CD4-positive, alpha-beta T cell (primary cell): ENCODE data around the gene ALMS1. TPM values are rescaled to one million over a fixed set of nuclear protein-coding genes. Genes with fewer than 3 reads are reported as not detected.

Experiments
- ATAC-seq: fragments of 200-7000 bp; cut with Tn5 transposase; one replicate; pipeline ENCODE4 v1.10.0; 2022; ENCODE audit warnings: mild to moderate bottlenecking; ENCODE audit not compliant: poor library complexity
- CTCF ChIA-PET: fragments of 350-600 bp; sonication (Branson Sonifier 250); formaldehyde crosslinking; loops from one replicate; lab custom pipeline; 2021; ENCODE audit warnings: antibody characterized with exemption, inconsistent platforms; lab: Charles Lee
- POLR2A ChIA-PET: fragments of 350-600 bp; sonication (Branson Sonifier 250); formaldehyde crosslinking; loops from one replicate; lab custom pipeline; 2021; ENCODE audit warnings: antibody characterized with exemption, inconsistent platforms; lab: Charles Lee
- DNase-seq, 14 experiments: peaks; one replicate each; pipeline ENCODE4 v3.0.0-alpha.2; 2013 to 2020; ENCODE audit warnings: mixed read lengths in 2 of 14
- H3K27ac ChIP-seq, 2 donors: one replicate each; pipeline versions ENCODE4 v1.5.1 to v1.7.0; 2013; ENCODE audit warnings: low read length in 2 of 2, low read depth in 1 of 2, mild to moderate bottlenecking in 1 of 2
- H3K27me3 ChIP-seq, 2 experiments: 1 replicate in 1 of 2; 2 replicates in 1 of 2; pipeline versions ENCODE4 v1.6.1 to v1.7.0; 2013; ENCODE audit warnings: low read length in 2 of 2, control low read depth in 1 of 2, mild to moderate bottlenecking in 1 of 2, moderate library complexity in 1 of 2; ENCODE audit not compliant: insufficient read depth in 2 of 2, control insufficient read depth in 1 of 2
- H3K36me3 ChIP-seq: one replicate; pipeline ENCODE4 v1.6.1; 2013; ENCODE audit warnings: low read length, control low read depth; ENCODE audit not compliant: insufficient read depth
- H3K4me1 ChIP-seq: one replicate; pipeline ENCODE4 v1.6.1; 2013; ENCODE audit warnings: low read length, control low read depth; ENCODE audit not compliant: insufficient read depth
- H3K4me3 ChIP-seq: one replicate; pipeline ENCODE4 v1.5.1; 2013; ENCODE audit warnings: mild to moderate bottlenecking, low read length, moderate library complexity
- H3K9me3 ChIP-seq, 2 experiments: 1 replicate in 1 of 2; 2 replicates in 1 of 2; pipeline versions ENCODE4 v1.6.1 to v1.7.0; 2013; ENCODE audit warnings: low read length in 2 of 2, mild to moderate bottlenecking in 2 of 2, control low read depth in 1 of 2, moderate library complexity in 1 of 2; ENCODE audit not compliant: control insufficient read depth in 1 of 2, insufficient read depth in 1 of 2
- H3K27ac Mint-ChIP-seq: one replicate; pipeline ENCODE4 v1.8.0; 2020; ENCODE audit warnings: mixed read lengths
- H3K27me3 Mint-ChIP-seq: one replicate; pipeline ENCODE4 v1.8.0; 2021; ENCODE audit warnings: mixed read lengths
- H3K36me3 Mint-ChIP-seq: one replicate; pipeline ENCODE4 v1.8.0; 2021; ENCODE audit warnings: low read depth, mixed read lengths
- H3K4me1 Mint-ChIP-seq: one replicate; pipeline ENCODE4 v1.8.0; 2021; ENCODE audit warnings: low read depth, mixed read lengths
- H3K4me3 Mint-ChIP-seq: one replicate; pipeline ENCODE4 v1.8.0; 2020; ENCODE audit warnings: mild to moderate bottlenecking, mixed read lengths
- H3K9me3 Mint-ChIP-seq: one replicate; pipeline ENCODE4 v1.8.0; 2020; ENCODE audit warnings: mixed read lengths
- intact Hi-C, 2 experiments: fragments of 100-400 bp; cut with DNase I in 1 of 2; cut with micrococcal nuclease in 1 of 2; formaldehyde crosslinking; loops; one replicate each; pipeline versions ENCODE4 v1.15.1 to v1.9.0; 2023 to 2025; cut with DNase I, micrococcal nuclease
- total RNA-seq, 174 experiments: library from RNA in 2 of 174; stranded (reverse) in 2 of 174; gene quantifications; one replicate each; pipeline ENCODE4 v1.2.3 and lab custom pipeline; 2021 to 2026
- TF ChIP-seq, protein P1 (sequence below): fragments of 200-600 bp; IDR thresholded peaks from one replicate; pipeline ENCODE4 v1.8.0; 2022; ENCODE audit warnings: antibody characterized with exemption, mild to moderate bottlenecking

ALMS1 gene
- total RNA-seq, 2 experiments from 2014 or later: 20.2 to 20.6 TPM

DNA sequence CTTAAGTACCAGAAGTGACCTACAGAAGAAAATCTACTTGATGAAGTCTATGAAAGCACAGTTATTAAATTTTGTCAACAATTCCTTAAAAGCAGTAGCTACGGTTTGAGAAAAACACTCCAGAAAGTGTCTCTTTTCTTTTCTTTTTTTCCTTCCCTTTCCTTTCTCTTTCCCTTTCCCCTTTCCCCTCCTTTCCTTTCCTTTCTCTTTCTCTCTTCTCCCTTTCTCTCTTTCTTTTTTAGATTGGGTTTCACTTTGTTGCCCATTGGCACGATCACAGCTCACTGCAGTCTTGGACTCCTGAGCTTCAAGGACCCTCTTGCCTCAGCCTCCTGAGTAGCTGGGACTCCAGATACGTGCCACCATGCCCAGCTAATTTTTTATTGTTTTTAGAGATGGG is 2.6 kb upstream of the ALMS1 start:
- ChIA-PET POLR2A (no interaction called here), CTCF (interaction anchor here (1.6 kb wide), 1 partner anchor 205 kb away, joined by 5 read pairs; no protein-coding TSS in a partner anchor)
- Histone ChIP-seq H3K36me3 (no peaks in the 10 kb centered on the region), H3K4me1 (peaks cover 20% of the 10 kb centered on the region), H3K4me3 (no peak overlapping the region), H3K9me3 (no peaks in the 10 kb centered on the region), H3K27me3 (peaks cover 4 to 8% of the 10 kb centered on the region in 2 experiments), H3K27ac (no peak overlapping the region)
- DNase-seq (no peak), ATAC-seq (no peak)
- TF ChIP-seq, protein P1, sequence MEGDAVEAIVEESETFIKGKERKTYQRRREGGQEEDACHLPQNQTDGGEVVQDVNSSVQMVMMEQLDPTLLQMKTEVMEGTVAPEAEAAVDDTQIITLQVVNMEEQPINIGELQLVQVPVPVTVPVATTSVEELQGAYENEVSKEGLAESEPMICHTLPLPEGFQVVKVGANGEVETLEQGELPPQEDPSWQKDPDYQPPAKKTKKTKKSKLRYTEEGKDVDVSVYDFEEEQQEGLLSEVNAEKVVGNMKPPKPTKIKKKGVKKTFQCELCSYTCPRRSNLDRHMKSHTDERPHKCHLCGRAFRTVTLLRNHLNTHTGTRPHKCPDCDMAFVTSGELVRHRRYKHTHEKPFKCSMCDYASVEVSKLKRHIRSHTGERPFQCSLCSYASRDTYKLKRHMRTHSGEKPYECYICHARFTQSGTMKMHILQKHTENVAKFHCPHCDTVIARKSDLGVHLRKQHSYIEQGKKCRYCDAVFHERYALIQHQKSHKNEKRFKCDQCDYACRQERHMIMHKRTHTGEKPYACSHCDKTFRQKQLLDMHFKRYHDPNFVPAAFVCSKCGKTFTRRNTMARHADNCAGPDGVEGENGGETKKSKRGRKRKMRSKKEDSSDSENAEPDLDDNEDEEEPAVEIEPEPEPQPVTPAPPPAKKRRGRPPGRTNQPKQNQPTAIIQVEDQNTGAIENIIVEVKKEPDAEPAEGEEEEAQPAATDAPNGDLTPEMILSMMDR: no peak
- no peak overlapping the region for H3K4me3 Mint-ChIP-seq
- H3K9me3 Mint-ChIP-seq: no peaks in the 10 kb centered on the region
- H3K27ac Mint-ChIP-seq: peak overlapping the region; percentile 97
- intact Hi-C loops: loop anchor here (2.0 to 10.0 kb wide), 7 partner anchors 90 to 1462 kb away; partner anchors contain the start of genes C2orf78 (in 1 of the 2), CCT7 (in 1 of the 2), DUSP11 (in 1 of the 2) and EGR4 (in 1 of the 2)
- H3K27me3 Mint-ChIP-seq: peaks cover 18% of the 10 kb centered on the region
- H3K4me1 Mint-ChIP-seq: peaks cover 27% of the 10 kb centered on the region
- H3K36me3 Mint-ChIP-seq: no peaks in the 10 kb centered on the region

DNA sequence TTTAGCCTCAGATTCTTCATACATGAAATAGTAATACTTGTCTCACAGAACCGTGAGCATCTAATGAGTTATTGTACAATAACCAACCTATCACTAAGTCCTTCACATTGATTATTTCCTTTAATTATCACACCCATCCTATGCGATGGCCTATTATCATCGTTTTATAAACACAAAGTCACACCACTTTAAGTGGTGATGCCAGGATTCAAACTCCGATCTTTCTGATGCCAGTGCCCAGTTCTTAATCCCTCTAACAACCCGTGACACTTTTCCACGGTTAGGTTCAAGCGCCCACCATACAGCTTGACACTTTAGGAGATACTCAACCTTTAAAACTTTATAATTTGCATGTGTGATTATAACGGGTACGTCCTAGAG is 523 bp upstream of the ALMS1 start:
- DNase-seq (no peak), ATAC-seq (no peak)
- H3K36me3 ChIP-seq: no peaks in the 10 kb centered on the region
- H3K27me3 ChIP-seq: peaks cover 0 to 5% of the 10 kb centered on the region in 2 experiments
- CTCF ChIA-PET: interaction anchor here (1.4 to 1.8 kb wide), 3 partner anchors 150 to 208 kb away, joined by 3 to 10 read pairs (median 5); no protein-coding TSS in a partner anchor
- no peaks in the 10 kb centered on the region for H3K9me3 Mint-ChIP-seq
- H3K4me1 ChIP-seq: peaks cover 20% of the 10 kb centered on the region
- peak overlapping the region; percentile 92 for H3K4me3 Mint-ChIP-seq
- peaks cover 41% of the 10 kb centered on the region for H3K4me1 Mint-ChIP-seq
- peak overlapping the region; percentile 78 for H3K4me3 ChIP-seq
- intact Hi-C loops: loop anchor here (1.0 to 10.0 kb wide), 12 partner anchors 93 to 1572 kb away; partner anchors contain the start of genes PRADC1 (in 2 of the 2), SFXN5 (in 2 of the 2), C2orf78 (in 1 of the 2) and CCT7 (in 1 of the 2)
- no peaks in the 10 kb centered on the region for H3K36me3 Mint-ChIP-seq
- H3K27ac ChIP-seq: peak overlapping the region; percentile 75 to 78
- TF ChIP-seq, protein P1: no peak
- POLR2A ChIA-PET: interaction anchor here (0.7 to 2.2 kb wide), 4 partner anchors 8 to 155 kb away, joined by 3 to 37 read pairs (median 4); partner anchors contain the start of genes CCT7 and PRADC1
- H3K27me3 Mint-ChIP-seq: no peaks in the 10 kb centered on the region
- H3K27ac Mint-ChIP-seq: peak overlapping the region; percentile 97
- no peaks in the 10 kb centered on the region for H3K9me3 ChIP-seq

DNA sequence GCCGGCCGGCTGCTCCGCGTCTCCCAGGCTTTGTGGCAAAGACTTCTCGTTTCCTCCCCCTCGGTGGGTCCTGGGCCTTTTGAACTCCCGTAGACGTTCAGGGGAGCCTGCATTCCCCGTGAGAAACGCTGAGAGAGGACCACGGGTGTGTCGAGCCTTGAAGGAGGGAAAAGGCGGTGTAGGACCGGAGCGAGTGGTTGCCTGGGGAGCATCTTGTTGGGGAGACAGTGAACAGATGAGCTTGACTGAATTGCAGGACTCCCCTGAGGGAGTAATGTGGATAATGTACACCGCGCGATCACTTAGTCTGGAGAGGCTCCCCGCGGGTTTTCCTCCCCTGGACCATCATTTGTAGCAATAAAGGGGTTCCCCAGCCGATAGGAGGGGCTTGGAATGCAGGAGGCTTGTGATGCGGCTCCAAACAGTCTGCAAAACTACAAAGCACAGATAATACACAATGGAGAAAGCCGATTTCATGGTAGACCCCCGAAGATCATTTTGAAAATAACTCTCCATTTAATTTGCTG is 769 bp downstream of the ALMS1 start:
- TF ChIP-seq, protein P1: no peak

More for the DNA sequence above, 769 bp downstream of the ALMS1 start:
- Histone ChIP-seq H3K4me1 (peaks cover 20% of the 10 kb centered on the region), H3K4me3 (peak overlapping the region; percentile 78), H3K27me3 (no peaks in the 10 kb centered on the region), H3K27ac (peak overlapping the region; percentile 75 to 78), H3K36me3 (no peaks in the 10 kb centered on the region), H3K9me3 (no peaks in the 10 kb centered on the region)
- Mint-ChIP-seq H3K9me3 (no peaks in the 10 kb centered on the region), H3K27ac (peak overlapping the region; percentile 97), H3K4me1 (peaks cover 45% of the 10 kb centered on the region), H3K27me3 (no peaks in the 10 kb centered on the region), H3K36me3 (no peaks in the 10 kb centered on the region), H3K4me3 (peak overlapping the region; percentile 92)
- ChIA-PET POLR2A (interaction anchor here (0.7 to 2.2 kb wide), 8 partner anchors 9 to 792 kb away, joined by 3 to 37 read pairs (median 3); partner anchors contain the start of genes CCT7, EGR4, MOB1A and PRADC1), CTCF (interaction anchor here (1.4 to 1.8 kb wide), 3 partner anchors 151 to 209 kb away, joined by 3 to 10 read pairs (median 5); no protein-coding TSS in a partner anchor)
- ATAC-seq (peak; percentile 8), DNase-seq (no peak)
- intact Hi-C loops: loop anchor here (5.0 to 10.0 kb wide), 10 partner anchors 94 to 1571 kb away; partner anchors contain the start of genes SFXN5 (in 2 of the 2), C2orf78 (in 1 of the 2), CCT7 (in 1 of the 2) and DUSP11 (in 1 of the 2)
